Fibroblast of the aortic adventitia (primary cell): Measurements from ENCODE around the gene RYR3. TPM values are rescaled to one million over a fixed set of nuclear protein-coding genes. Genes with fewer than 3 reads are reported as not detected.
A peak's percentile ranks its signal among the peaks of the same experiment; 100 is the strongest.

Experiments used
- DNase-seq: peaks from one replicate; pipeline ENCODE4 v3.0.0-alpha.2; 2010; ENCODE audit warnings: low read depth
- H3K4me3 ChIP-seq: 2 replicates; pipeline ENCODE4 v1.5.1; 2011; ENCODE audit warnings: low read depth, mild to moderate bottlenecking, control low read depth, low read length, moderate library complexity
- total RNA-seq: library from RNA; depleted of rRNA; stranded (reverse); fragments of >200 nt; gene quantifications from 2 replicates; pipeline ENCODE4 v1.2.3, GENCODE V29; 2012; ENCODE audit warnings: low replicate concordance
- TF ChIP-seq, protein P1 (sequence below): IDR thresholded peaks from 2 replicates; pipeline ENCODE4 v1.5.1; 2011; ENCODE audit warnings: mild to moderate bottlenecking, low read length, control low read depth, inconsistent platforms; ENCODE audit not compliant: insufficient read depth

RYR3 gene
- total RNA-seq, 1 donor: not detected

- TF ChIP-seq, protein P1, sequence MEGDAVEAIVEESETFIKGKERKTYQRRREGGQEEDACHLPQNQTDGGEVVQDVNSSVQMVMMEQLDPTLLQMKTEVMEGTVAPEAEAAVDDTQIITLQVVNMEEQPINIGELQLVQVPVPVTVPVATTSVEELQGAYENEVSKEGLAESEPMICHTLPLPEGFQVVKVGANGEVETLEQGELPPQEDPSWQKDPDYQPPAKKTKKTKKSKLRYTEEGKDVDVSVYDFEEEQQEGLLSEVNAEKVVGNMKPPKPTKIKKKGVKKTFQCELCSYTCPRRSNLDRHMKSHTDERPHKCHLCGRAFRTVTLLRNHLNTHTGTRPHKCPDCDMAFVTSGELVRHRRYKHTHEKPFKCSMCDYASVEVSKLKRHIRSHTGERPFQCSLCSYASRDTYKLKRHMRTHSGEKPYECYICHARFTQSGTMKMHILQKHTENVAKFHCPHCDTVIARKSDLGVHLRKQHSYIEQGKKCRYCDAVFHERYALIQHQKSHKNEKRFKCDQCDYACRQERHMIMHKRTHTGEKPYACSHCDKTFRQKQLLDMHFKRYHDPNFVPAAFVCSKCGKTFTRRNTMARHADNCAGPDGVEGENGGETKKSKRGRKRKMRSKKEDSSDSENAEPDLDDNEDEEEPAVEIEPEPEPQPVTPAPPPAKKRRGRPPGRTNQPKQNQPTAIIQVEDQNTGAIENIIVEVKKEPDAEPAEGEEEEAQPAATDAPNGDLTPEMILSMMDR: no peak
- H3K4me3 ChIP-seq: no peak overlapping the region
Observed at GRCh38 chr15:33543957-33544356, 233.2 kb downstream of the RYR3 start.

DNA sequence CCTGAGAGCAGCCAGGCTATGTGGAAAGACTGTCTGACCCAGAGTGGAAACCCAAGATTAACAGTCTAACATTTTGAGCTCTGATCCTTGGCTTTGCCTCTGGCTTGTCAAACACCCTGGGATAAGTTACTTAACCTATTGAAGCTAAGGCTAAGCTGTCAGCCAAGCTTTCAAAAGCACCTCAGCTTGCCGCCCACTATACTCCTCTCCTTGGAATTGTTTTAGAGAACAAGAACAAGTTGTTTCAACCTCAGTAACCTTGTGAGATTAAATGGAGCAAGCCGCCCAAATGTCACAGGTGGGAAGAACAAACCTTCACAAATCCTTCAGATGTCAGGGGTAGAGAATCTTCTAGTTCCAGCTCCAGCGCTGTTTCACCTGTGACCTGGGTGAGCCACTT is 235.1 kb downstream of the RYR3 start:
- TF ChIP-seq, protein P1: no peak
- no peak for DNase-seq
- no peak overlapping the region for H3K4me3 ChIP-seq

More at GRCh38 chr15:33543957-33544356, 233.2 kb downstream of the RYR3 start:
- no peak for DNase-seq

GRCh38 chr15:33547876-33548275 is 237.1 kb downstream of the RYR3 start:
- TF ChIP-seq, protein P1: no peak
- H3K4me3 ChIP-seq: no peak overlapping the region
- DNase-seq: peak; percentile 52

- H3K4me3 ChIP-seq: no peak overlapping the region
- TF ChIP-seq, protein P1: no peak
- DNase-seq: no peak
Observed at GRCh38 chr15:33551860-33552259, 241.1 kb downstream of the RYR3 start.

DNA sequence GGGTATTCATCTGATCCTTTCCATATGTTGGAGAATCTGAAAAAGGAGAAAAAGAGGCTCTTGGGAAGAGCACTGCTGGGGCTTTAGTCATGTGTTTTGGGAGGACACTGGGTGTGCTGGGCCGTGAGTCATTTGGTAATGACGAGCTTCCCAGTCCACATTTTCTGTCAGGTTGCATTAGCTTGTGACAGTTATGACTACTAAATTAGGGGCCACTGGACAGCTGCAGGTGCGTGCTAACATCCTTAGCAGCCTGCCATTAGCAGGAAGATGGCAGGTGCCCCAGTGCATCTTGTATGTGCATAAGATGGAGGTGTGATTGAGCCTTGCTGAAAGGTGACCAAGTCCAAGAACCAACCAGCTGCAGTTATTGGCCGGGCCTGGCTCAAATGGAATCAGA is 242.4 kb downstream of the RYR3 start:
- no peak overlapping the region for H3K4me3 ChIP-seq
- no peak for DNase-seq
- TF ChIP-seq, protein P1: no peak

GRCh38 chr15:33559207-33559890 is 248.6 kb downstream of the RYR3 start:
- TF ChIP-seq, protein P1: no peak
- no peak for DNase-seq
- no peak overlapping the region for H3K4me3 ChIP-seq

- no peak for DNase-seq
- TF ChIP-seq, protein P1: no peak
- H3K4me3 ChIP-seq: no peak overlapping the region
Observed at GRCh38 chr15:33561407-33561806, 250.6 kb downstream of the RYR3 start.
